ENCODE measurements around the gene NFAM1.
A peak's percentile ranks its signal among the peaks of the same experiment; 100 is the strongest.

NFAM1 gene

GRCh38 chr22:42379966-42380537, 52.2 kb downstream of the NFAM1 start:
- no peak for DNase-seq

- no peak for DNase-seq
Observed at GRCh38 chr22:42376711-42377554, 55.3 kb downstream of the NFAM1 start.

GRCh38 chr22:42375982-42376381, 56.2 kb downstream of the NFAM1 start:
- no peak for DNase-seq

- no peak for DNase-seq
Observed at GRCh38 chr22:42372976-42373375, 59.2 kb downstream of the NFAM1 start.

GRCh38 chr22:42371501-42371900, 60.7 kb downstream of the NFAM1 start:
- no peak for DNase-seq

GRCh38 chr22:42371099-42371498, 61.1 kb downstream of the NFAM1 start:
- DNase-seq, result no peak

GRCh38 chr22:42369250-42370041, 62.8 kb downstream of the NFAM1 start:
- DNase-seq, result peak; percentile 89

GRCh38 chr22:42368379-42369249, 63.6 kb downstream of the NFAM1 start:
- peak; percentile 35 for DNase-seq

- no peak for DNase-seq
Observed at GRCh38 chr22:42367980-42368378, 64.2 kb downstream of the NFAM1 start.

GRCh38 chr22:42366806-42367581, 65.2 kb downstream of the NFAM1 start:
- DNase-seq, result no peak

- DNase-seq, result no peak
Observed at GRCh38 chr22:42365942-42366695, 66.1 kb downstream of the NFAM1 start.

GRCh38 chr22:42365111-42365865, 66.9 kb downstream of the NFAM1 start:
- no peak for DNase-seq

GRCh38 chr22:42364604-42365110, 67.5 kb downstream of the NFAM1 start:
- no peak for DNase-seq

- no peak for DNase-seq
Observed at GRCh38 chr22:42363892-42364291, 68.3 kb downstream of the NFAM1 start.

- DNase-seq, result no peak
Observed at GRCh38 chr22:42361523-42361922, 70.7 kb downstream of the NFAM1 start.

- DNase-seq, result no peak
Observed at GRCh38 chr22:42360348-42360747, 71.9 kb downstream of the NFAM1 start.

- DNase-seq, result no peak
Observed at GRCh38 chr22:42358643-42359558, 73.3 kb downstream of the NFAM1 start.

- no peak for DNase-seq
Observed at GRCh38 chr22:42357634-42358296, 74.4 kb downstream of the NFAM1 start.

Data from stimulated activated CD4-positive, alpha-beta T cell treated with anti-CD3 and anti-CD28 coated beads, Interleukin-15, amount 100 ng/mL, for 24 hours (primary cell).